ENCODE results near the gene PRKRA.

DNA sequence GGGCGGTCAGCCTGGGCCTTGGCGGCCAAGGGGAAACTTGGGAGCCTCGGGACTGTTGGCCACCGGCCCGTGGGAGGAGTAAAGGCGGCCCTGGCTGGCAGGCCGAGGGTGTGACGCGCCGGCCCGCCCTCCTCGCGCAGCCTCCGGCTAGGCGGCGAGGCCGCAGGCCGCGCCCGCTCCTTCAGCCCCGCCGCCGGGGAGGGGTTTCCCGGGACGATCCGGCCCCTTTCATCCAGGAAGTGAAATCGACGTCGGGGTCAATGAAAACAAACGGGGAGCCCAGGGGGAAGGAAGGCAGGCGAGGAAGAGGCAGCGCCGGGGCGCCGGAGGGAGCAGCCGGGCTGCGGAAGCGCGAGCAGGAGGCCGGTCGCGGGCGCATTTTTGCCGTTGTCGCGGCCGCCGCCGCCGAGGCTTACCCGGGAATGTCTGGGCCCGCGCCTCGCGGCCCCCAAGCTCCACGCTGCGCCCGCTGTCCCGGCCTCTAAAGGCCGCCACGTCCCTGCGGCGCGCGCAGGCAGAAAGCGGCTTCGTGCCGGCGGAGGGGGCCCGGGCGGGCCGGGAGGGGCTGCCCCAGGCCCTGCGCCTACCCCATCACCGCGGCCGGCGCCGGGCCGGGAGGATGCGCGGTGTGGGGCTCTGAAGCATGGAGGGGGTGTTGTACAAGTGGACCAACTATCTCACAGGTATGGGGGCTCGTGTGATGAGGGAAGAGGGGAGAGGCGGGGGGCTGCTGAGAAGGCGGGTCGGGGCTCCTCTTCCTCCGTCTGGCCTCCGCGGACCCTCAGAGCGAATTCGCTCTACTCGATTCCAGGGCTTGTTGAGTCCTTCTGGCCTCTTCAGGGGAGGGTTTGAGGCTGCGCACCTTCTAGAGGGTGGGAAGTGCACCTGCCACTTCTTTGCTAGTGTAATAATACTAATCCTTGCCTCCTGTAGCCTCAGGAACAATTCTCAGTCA is 29.5 kb upstream of the PRKRA start, which contains the start of gene PLEKHA3:
- TF ChIP-seq, protein P1, sequence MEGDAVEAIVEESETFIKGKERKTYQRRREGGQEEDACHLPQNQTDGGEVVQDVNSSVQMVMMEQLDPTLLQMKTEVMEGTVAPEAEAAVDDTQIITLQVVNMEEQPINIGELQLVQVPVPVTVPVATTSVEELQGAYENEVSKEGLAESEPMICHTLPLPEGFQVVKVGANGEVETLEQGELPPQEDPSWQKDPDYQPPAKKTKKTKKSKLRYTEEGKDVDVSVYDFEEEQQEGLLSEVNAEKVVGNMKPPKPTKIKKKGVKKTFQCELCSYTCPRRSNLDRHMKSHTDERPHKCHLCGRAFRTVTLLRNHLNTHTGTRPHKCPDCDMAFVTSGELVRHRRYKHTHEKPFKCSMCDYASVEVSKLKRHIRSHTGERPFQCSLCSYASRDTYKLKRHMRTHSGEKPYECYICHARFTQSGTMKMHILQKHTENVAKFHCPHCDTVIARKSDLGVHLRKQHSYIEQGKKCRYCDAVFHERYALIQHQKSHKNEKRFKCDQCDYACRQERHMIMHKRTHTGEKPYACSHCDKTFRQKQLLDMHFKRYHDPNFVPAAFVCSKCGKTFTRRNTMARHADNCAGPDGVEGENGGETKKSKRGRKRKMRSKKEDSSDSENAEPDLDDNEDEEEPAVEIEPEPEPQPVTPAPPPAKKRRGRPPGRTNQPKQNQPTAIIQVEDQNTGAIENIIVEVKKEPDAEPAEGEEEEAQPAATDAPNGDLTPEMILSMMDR (IDR thresholded peaks at IDR 0.05) = no peak
- TF ChIP-seq TCF7L2 (IDR thresholded peaks at IDR 0.05; ENCODE audit: low read depth, low read length) = peak; percentile 80
- no peak for TF ChIP-seq POLR2AphosphoS5 (IDR thresholded peaks at IDR 0.05; ENCODE audit: low read depth, low read length)
- TF ChIP-seq, protein P2, sequence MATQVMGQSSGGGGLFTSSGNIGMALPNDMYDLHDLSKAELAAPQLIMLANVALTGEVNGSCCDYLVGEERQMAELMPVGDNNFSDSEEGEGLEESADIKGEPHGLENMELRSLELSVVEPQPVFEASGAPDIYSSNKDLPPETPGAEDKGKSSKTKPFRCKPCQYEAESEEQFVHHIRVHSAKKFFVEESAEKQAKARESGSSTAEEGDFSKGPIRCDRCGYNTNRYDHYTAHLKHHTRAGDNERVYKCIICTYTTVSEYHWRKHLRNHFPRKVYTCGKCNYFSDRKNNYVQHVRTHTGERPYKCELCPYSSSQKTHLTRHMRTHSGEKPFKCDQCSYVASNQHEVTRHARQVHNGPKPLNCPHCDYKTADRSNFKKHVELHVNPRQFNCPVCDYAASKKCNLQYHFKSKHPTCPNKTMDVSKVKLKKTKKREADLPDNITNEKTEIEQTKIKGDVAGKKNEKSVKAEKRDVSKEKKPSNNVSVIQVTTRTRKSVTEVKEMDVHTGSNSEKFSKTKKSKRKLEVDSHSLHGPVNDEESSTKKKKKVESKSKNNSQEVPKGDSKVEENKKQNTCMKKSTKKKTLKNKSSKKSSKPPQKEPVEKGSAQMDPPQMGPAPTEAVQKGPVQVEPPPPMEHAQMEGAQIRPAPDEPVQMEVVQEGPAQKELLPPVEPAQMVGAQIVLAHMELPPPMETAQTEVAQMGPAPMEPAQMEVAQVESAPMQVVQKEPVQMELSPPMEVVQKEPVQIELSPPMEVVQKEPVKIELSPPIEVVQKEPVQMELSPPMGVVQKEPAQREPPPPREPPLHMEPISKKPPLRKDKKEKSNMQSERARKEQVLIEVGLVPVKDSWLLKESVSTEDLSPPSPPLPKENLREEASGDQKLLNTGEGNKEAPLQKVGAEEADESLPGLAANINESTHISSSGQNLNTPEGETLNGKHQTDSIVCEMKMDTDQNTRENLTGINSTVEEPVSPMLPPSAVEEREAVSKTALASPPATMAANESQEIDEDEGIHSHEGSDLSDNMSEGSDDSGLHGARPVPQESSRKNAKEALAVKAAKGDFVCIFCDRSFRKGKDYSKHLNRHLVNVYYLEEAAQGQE (IDR thresholded peaks at IDR 0.05; ENCODE audit: insufficient read depth in 1 of 2, low read depth in 2 of 2, low read length in 1 of 2) = no peak

Measured in Panc1 (cell line).